HepG2 (cell line): ENCODE measurements around the gene LIN28B.

Experiments
- ATF7 ChIP-seq, 2 experiments: fragments of 450-650 bp in 1 of 2; sonication (generic) in 1 of 2; formaldehyde crosslinking in 1 of 2; IDR thresholded peaks; 2 replicates each; pipeline versions ENCODE4 v1.4.0 to v1.6.1; 2016 to 2020; ENCODE audit warnings: antibody characterized with exemption in 1 of 2, mild to moderate bottlenecking in 1 of 2, missing genetic modification reagents in 1 of 2
- CBFB ChIP-seq: sonication (generic); formaldehyde crosslinking; IDR thresholded peaks from 2 replicates; pipeline ENCODE4 v1.4.0; 2020; ENCODE audit warnings: missing genetic modification reagents
- ELF1 ChIP-seq: sonication (generic); formaldehyde crosslinking; IDR thresholded peaks from 2 replicates; pipeline ENCODE4 v1.4.0; 2020; ENCODE audit warnings: missing genetic modification reagents
- GABPA ChIP-seq, 2 experiments: IDR thresholded peaks; 2 replicates each; pipeline ENCODE4 v1.6.1; 2011 to 2016; ENCODE audit warnings: low read depth in 2 of 2, low read length in 1 of 2, missing biosample characterization in 1 of 2, missing genetic modification characterization in 1 of 2
- KLF13 ChIP-seq: sonication (generic); formaldehyde crosslinking; IDR thresholded peaks from 2 replicates; pipeline ENCODE4 v1.4.0; 2020; ENCODE audit warnings: mild to moderate bottlenecking, missing genetic modification reagents
- PITX1 ChIP-seq: sonication (generic); formaldehyde crosslinking; IDR thresholded peaks from 2 replicates; pipeline ENCODE4 v1.5.1; 2020; ENCODE audit warnings: mild to moderate bottlenecking, missing genetic modification reagents
- POLR2A ChIP-seq, 2 experiments: IDR thresholded peaks; 2 replicates each; pipeline ENCODE4 v1.6.1; 2011; ENCODE audit warnings: low read depth in 2 of 2, low read length in 2 of 2, mild to moderate bottlenecking in 1 of 2, moderate library complexity in 1 of 2; ENCODE audit not compliant: insufficient read depth in 1 of 2
- POLR2AphosphoS5 ChIP-seq: IDR thresholded peaks from 2 replicates; pipeline ENCODE4 v1.6.1; 2012; ENCODE audit warnings: low read depth, low read length
- SIN3A ChIP-seq: IDR thresholded peaks from 2 replicates; pipeline ENCODE4 v1.6.1; 2011; ENCODE audit warnings: low read depth, mild to moderate bottlenecking, control low read depth, low read length, borderline replicate concordance
- ZNF224 ChIP-seq: sonication (generic); formaldehyde crosslinking; IDR thresholded peaks from 2 replicates; pipeline ENCODE4 v1.5.0; 2020; ENCODE audit warnings: mild to moderate bottlenecking, missing genetic modification reagents
- TF ChIP-seq, protein P1 (sequence below): sonication (generic); formaldehyde crosslinking; IDR thresholded peaks from 2 replicates; pipeline ENCODE4 v1.5.0; 2020; ENCODE audit warnings: mild to moderate bottlenecking, missing genetic modification reagents, moderate library complexity
- TF ChIP-seq, protein P2 (sequence below): sonication (generic); formaldehyde crosslinking; IDR thresholded peaks from 2 replicates; pipeline ENCODE4 v1.4.0; 2020; ENCODE audit warnings: missing genetic modification reagents, borderline replicate concordance
- TF ChIP-seq, protein P3 (sequence below): IDR thresholded peaks from 2 replicates; pipeline ENCODE4 v1.6.1; 2012; ENCODE audit warnings: inconsistent platforms

GRCh38 chr6:105091140-105091829 lies 134.4 kb downstream of the LIN28B start:
- TF ChIP-seq ELF1 (CRISPR knock-in tag) (no peak), KLF13 (CRISPR knock-in tag) (no peak), ATF7 (IDR thresholded peaks at IDR 0.05) (no peak), ATF7 (CRISPR knock-in tag; IDR thresholded peaks at IDR 0.05) (no peak), POLR2AphosphoS5 (no peak), CBFB (CRISPR knock-in tag) (no peak), PITX1 (CRISPR knock-in tag) (no peak), ZNF224 (CRISPR knock-in tag) (no peak), GABPA (IDR thresholded peaks at IDR 0.05; ENCODE audit: low read depth, low read length) (no peak), GABPA (CRISPR knock-in tag; IDR thresholded peaks at IDR 0.05; ENCODE audit: low read depth) (no peak), POLR2A (IDR thresholded peaks at IDR 0.05; ENCODE audit: insufficient read depth in 1 of 2, low read depth in 2 of 2, low read length in 2 of 2) (no peak), SIN3A (no peak)
- TF ChIP-seq, protein P1, sequence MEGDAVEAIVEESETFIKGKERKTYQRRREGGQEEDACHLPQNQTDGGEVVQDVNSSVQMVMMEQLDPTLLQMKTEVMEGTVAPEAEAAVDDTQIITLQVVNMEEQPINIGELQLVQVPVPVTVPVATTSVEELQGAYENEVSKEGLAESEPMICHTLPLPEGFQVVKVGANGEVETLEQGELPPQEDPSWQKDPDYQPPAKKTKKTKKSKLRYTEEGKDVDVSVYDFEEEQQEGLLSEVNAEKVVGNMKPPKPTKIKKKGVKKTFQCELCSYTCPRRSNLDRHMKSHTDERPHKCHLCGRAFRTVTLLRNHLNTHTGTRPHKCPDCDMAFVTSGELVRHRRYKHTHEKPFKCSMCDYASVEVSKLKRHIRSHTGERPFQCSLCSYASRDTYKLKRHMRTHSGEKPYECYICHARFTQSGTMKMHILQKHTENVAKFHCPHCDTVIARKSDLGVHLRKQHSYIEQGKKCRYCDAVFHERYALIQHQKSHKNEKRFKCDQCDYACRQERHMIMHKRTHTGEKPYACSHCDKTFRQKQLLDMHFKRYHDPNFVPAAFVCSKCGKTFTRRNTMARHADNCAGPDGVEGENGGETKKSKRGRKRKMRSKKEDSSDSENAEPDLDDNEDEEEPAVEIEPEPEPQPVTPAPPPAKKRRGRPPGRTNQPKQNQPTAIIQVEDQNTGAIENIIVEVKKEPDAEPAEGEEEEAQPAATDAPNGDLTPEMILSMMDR (CRISPR knock-in tag) = no peak
- TF ChIP-seq, protein P2, sequence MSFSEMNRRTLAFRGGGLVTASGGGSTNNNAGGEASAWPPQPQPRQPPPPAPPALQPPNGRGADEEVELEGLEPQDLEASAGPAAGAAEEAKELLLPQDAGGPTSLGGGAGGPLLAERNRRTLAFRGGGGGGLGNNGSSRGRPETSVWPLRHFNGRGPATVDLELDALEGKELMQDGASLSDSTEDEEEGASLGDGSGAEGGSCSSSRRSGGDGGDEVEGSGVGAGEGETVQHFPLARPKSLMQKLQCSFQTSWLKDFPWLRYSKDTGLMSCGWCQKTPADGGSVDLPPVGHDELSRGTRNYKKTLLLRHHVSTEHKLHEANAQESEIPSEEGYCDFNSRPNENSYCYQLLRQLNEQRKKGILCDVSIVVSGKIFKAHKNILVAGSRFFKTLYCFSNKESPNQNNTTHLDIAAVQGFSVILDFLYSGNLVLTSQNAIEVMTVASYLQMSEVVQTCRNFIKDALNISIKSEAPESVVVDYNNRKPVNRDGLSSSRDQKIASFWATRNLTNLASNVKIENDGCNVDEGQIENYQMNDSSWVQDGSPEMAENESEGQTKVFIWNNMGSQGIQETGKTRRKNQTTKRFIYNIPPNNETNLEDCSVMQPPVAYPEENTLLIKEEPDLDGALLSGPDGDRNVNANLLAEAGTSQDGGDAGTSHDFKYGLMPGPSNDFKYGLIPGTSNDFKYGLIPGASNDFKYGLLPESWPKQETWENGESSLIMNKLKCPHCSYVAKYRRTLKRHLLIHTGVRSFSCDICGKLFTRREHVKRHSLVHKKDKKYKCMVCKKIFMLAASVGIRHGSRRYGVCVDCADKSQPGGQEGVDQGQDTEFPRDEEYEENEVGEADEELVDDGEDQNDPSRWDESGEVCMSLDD (CRISPR knock-in tag) = no peak
- TF ChIP-seq, protein P3, sequence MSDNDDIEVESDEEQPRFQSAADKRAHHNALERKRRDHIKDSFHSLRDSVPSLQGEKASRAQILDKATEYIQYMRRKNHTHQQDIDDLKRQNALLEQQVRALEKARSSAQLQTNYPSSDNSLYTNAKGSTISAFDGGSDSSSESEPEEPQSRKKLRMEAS = no peak
